Smooth muscle cell of the brain vasculature (primary cell): ENCODE data around the gene CTU2.

ENCODE experiments used
- DNase-seq: peaks from one replicate; pipeline ENCODE4 v3.0.0-alpha.2; 2012; ENCODE audit warnings: low read depth, low spot score

CTU2 gene

DNA sequence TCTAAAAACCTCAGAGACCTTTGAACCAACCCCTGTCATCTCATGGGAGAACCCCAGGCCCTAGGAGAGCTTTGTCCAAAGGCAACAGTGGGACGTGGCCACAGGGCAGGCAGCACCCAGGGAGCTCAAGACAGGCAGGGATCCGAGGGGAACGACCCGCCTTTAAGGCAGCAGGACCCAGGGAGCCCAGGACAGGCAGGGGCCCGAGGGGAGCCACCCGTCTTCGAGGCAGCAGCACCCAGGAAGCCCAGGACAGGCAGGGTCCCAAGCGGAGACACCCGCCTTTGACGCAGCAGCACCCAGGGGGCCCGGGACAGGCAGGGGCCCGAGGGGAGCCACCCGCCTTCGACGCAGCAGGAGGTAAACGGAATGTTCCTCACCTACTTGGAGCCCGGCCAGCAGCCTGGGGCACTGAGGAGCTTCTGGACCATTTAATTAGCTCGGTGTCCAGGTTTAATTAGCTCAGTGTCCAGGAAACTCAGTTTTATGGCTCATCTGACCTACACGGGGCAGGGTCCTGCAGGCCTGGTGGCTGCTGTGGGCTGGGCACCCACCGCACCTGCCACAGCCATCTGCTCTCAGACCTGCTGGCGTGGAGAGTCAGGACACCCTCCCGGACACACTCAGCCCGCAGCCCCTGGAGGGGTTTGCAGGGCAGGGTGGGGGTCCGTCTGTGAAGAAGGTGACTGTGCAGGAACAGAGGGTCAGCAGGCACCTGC, 54.3 kb downstream of the CTU2 start:
- no peak for DNase-seq

DNA sequence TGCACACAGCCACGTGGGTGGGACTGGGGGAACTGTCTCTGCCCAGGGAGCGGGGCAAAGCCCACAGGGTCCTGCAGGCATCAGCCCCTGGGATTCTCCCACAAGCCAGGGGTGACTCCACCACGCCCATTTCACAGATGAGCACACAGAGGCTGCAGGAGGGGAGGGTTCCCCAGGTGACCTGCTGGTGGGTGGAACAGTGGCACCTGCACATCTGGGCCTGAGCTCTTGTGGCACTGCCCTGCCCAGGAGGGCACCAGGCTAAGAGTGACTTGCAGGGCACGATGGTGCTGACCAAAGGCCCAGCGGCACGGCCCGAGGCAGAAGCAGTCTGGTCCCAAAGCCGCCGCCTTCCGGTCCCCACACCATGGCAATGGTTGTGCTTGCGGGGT, 54.8 kb downstream of the CTU2 start:
- DNase-seq = no peak

DNA sequence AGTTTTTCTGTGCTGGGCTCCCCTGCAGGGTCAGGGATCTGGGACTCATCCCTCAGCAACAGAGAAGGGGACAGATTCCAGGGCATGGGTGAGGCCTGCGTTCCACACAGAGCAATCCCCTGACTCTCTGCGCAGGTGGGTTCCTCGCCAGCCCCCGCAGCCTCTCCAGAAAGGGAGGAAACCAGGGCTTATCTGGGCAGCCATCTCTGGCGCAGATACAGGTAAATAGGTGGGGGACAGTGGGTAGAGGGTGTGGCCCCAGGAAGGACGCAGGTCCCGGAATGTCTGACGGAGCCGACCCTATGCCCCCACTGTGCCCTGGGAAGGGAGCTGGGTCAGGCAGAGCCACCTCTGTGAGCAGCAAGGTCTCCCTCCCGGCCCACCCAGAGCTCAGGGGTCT, 55.5 kb downstream of the CTU2 start:
- DNase-seq = no peak

DNA sequence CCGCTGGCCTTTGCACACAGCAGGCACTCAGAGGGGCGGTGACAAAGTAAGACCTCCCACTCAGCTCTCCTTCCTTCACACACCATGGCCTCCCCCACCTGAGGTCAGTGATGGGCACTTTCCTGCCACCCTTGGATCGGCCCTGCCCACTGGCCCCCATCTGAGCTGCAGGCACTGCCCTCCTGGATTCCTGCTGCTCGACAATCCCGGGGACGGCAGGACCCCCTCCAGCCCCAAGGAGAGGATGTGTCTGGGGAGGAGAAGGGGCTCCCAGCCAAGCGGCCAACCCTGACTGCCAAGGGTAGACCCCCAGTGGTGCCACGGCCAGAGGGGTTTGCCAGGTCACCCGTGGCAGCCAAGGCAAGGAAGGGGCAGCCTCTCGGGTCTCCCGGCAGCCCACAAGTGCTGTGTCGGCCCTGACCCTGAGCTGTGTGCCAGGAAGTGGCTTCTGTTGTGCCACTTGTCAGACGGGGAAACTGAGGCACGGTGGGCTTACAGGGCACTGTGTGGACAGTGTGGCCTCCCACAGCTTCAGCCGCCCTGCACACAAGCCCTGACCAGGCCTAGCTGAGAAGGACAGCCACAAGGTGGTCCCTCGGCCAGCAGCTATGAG, 56.1 kb downstream of the CTU2 start:
- no peak for DNase-seq

DNA sequence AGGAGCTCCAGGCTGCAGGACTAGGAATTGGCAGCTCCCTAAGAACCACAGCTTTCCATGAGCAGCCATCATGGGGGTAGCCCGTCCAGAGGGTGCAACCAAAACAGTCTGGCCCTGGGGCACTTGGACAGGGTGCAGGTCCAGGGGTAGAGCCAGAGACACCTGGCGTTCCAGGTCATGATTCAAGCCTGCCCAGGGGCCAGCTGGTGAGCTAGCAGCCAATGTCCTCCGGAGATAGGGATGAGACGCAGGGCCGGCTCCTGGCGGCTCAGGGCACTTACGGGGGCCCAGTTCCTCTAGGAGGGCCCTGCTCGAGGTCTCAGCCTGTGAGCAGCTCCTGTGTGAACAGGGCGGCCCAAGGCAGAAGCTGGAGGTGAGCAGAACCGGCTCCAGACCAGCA, 56.6 kb downstream of the CTU2 start:
- no peak for DNase-seq

DNA sequence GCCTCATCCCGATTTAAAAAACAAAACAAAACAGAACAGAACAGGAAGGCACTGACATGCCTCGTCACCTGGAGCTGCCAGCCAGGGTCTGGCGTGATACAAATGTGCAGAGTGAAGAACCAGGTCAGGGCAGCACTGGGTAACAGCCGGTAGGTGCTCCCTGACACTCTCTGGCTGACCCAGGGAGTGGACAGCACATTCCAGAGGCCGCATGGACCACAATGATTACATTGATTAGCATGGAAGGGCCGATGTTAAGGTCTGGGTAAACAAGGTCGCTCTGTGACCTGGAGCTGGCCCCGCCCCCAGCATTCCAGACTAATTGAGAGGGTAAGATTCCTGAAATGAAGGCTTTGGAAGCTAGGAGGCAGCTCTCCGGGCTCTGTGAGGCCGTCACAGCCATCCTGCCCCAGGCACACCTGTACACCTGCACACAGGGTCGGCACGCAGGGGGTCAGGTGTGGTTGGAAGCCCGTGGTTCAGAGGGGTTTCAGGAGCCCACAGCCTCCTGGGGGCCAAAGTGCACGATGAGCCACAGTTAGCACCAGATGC, 57.3 kb downstream of the CTU2 start:
- DNase-seq = no peak

DNA sequence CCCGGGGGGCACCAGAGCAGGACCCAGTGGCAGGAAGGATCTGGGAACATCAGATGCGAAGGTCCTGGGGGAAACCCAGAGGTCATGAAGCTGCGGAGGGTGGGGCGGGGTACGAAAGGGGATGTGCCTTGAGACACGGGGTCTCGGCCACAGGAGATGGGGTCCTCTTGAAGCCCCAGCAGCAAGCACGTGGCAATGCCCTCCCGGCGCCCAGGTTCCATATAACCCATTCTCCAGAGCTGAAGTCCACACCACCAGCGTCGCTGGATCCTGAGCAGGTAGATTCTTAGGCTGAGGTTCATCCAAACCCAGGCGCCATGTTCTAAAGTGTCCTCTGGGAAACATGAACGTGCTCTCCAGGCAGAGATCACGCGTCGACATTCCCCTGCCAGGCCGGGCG, 57.8 kb downstream of the CTU2 start:
- no peak for DNase-seq

DNA sequence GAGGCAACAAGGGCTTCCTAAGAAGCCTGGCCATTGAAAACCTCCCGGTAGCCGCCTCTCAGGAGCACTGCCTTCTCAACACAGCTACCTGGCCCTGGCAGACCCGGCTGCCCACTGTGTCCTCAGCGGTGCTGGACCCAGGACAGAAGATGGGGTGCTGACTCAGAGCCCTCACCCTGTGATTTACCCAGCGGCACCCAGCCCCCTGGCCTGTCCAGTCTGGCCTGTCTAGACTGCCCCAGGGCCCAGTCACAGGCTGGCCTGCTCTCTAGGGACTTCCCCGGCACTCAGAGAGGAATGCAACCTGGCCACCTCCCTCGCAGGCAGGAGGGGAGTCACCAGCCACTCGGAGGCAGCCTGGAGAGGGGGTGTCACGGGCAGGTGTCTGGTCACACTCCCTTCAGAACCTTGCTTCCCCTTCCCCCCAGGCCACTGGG, 58.6 kb downstream of the CTU2 start:
- DNase-seq = no peak
